GM23338 (cell line): ENCODE data around the gene ZNF566. TPM values are rescaled to one million over a fixed set of nuclear protein-coding genes. Genes with fewer than 3 reads are reported as not detected.

Source experiments
- ATAC-seq: fragments of 200-7000 bp; cut with Tn5 transposase; 3 replicates; pipeline ENCODE4 v1.9.1; 2020
- DNase-seq: peaks from one replicate; pipeline ENCODE4 v3.0.0-alpha.2; 2015; ENCODE audit warnings: low spot score
- H2AFZ ChIP-seq: fragments of 200-600 bp; sonication (generic); 2 replicates; pipeline ENCODE4 v1.8.0; 2016; ENCODE audit warnings: antibody characterized with exemption, mild to moderate bottlenecking, moderate library complexity
- H3F3A ChIP-seq: fragments of 200-600 bp; sonication (generic); replicated peaks from 2 replicates; pipeline ENCODE4 v1.8.0; 2017; ENCODE audit warnings: antibody characterized with exemption, mixed run types, low read depth
- H3K27ac ChIP-seq: fragments of 200-600 bp; sonication (generic); 2 replicates; pipeline ENCODE4 v1.6.1; 2016; ENCODE audit warnings: low read depth
- H3K27me3 ChIP-seq: fragments of 200-600 bp; sonication (generic); 2 replicates; pipeline ENCODE4 v1.8.0; 2016; ENCODE audit warnings: mild to moderate bottlenecking, mixed run types, moderate library complexity; ENCODE audit not compliant: insufficient read depth
- H3K36me3 ChIP-seq: fragments of 200-600 bp; sonication (generic); 2 replicates; pipeline ENCODE4 v1.8.0; 2016; ENCODE audit warnings: mild to moderate bottlenecking; ENCODE audit not compliant: insufficient read depth
- H3K4me1 ChIP-seq: fragments of 200-600 bp; sonication (generic); 2 replicates; pipeline ENCODE4 v1.8.0; 2016; ENCODE audit warnings: mild to moderate bottlenecking, moderate library complexity; ENCODE audit not compliant: insufficient read depth
- H3K4me2 ChIP-seq: fragments of 200-600 bp; sonication (generic); 2 replicates; pipeline ENCODE4 v1.7.1; 2017; ENCODE audit warnings: mixed run types
- H3K4me3 ChIP-seq: fragments of 200-600 bp; sonication (generic); 2 replicates; pipeline ENCODE4 v1.6.1; 2016; ENCODE audit warnings: mixed run types
- H3K79me2 ChIP-seq: fragments of 200-600 bp; sonication (generic); replicated peaks from 2 replicates; pipeline ENCODE4 v1.8.0; 2017; ENCODE audit warnings: mild to moderate bottlenecking; ENCODE audit not compliant: insufficient read depth
- H3K9me2 ChIP-seq: fragments of 200-600 bp; sonication (generic); 2 replicates; pipeline ENCODE4 v1.8.0; 2017; ENCODE audit not compliant: insufficient read depth
- H4K20me1 ChIP-seq: fragments of 200-600 bp; sonication (generic); replicated peaks from 2 replicates; pipeline ENCODE4 v1.8.0; 2017; ENCODE audit warnings: mild to moderate bottlenecking; ENCODE audit not compliant: insufficient read depth
- H3K27ac Mint-ChIP-seq: 2 replicates; pipeline ENCODE4 v1.8.0; 2020; ENCODE audit warnings: inconsistent platforms, mild to moderate bottlenecking, moderate library complexity, mixed read lengths
- H3K27me3 Mint-ChIP-seq: 3 replicates; pipeline ENCODE4 v1.8.0; 2022; ENCODE audit warnings: low read depth, mild to moderate bottlenecking, moderate library complexity, mixed read lengths, inconsistent platforms; ENCODE audit not compliant: insufficient read depth, poor library complexity
- H3K36me3 Mint-ChIP-seq: 3 replicates; pipeline ENCODE4 v1.8.0; 2021; ENCODE audit warnings: low read depth, mild to moderate bottlenecking, inconsistent platforms, moderate library complexity, mixed read lengths
- H3K4me1 Mint-ChIP-seq: 3 replicates; pipeline ENCODE4 v1.8.0; 2020; ENCODE audit warnings: mild to moderate bottlenecking, inconsistent platforms, mixed read lengths
- H3K4me3 Mint-ChIP-seq: 3 replicates; pipeline ENCODE4 v1.8.0; 2021; ENCODE audit warnings: moderate library complexity, mild to moderate bottlenecking, inconsistent platforms, mixed read lengths
- H3K9me3 Mint-ChIP-seq: 3 replicates; pipeline ENCODE4 v1.8.0; 2020; ENCODE audit warnings: moderate library complexity, mild to moderate bottlenecking, inconsistent platforms, mixed read lengths
- CREB1 ChIP-seq: fragments of 250-450 bp; sonication (Bioruptor Pico); IDR thresholded peaks from 2 replicates; pipeline ENCODE4 v1.5.0; 2020; ENCODE audit warnings: low read depth, mild to moderate bottlenecking, moderate library complexity
- EZH2 ChIP-seq: fragments of 200-600 bp; sonication (generic); IDR thresholded peaks from one replicate; pipeline ENCODE4 v1.8.0; 2017; ENCODE audit warnings: antibody characterized with exemption, mild to moderate bottlenecking, low read depth; ENCODE audit not compliant: unreplicated experiment
- EZH2phosphoT487 ChIP-seq: fragments of 200-600 bp; sonication (generic); IDR thresholded peaks from one replicate; pipeline ENCODE4 v1.8.1; 2018; ENCODE audit warnings: antibody characterized with exemption; ENCODE audit not compliant: unreplicated experiment
- JUNB ChIP-seq: IDR thresholded peaks from one replicate; pipeline ENCODE4 v1.6.1; 2016; ENCODE audit warnings: antibody characterized with exemption; ENCODE audit not compliant: unreplicated experiment
- POLR2AphosphoS5 ChIP-seq: IDR thresholded peaks from 2 replicates; pipeline ENCODE4 v1.6.1; 2016; ENCODE audit warnings: antibody characterized with exemption, low read depth
- ZNF114 ChIP-seq: fragments of 250-450 bp; sonication (Bioruptor Pico); IDR thresholded peaks from 2 replicates; pipeline ENCODE4 v1.5.0; 2020; ENCODE audit warnings: mild to moderate bottlenecking, moderate library complexity
- polyA plus RNA-seq: library from polyadenylated mRNA; unstranded; fragments of >200 nt; fragmentation: Nextera tagmentation; extraction: Ambion mirVana; gene quantifications from 2 replicates; pipeline ENCODE4 v1.2.1, GENCODE V29; 2016
- total RNA-seq: library from RNA; depleted of rRNA; stranded (reverse); fragments of >200 nt; shearing (Covaris generic); gene quantifications from 2 replicates; pipeline ENCODE4 v1.2.3, GENCODE V29; 2014
- TF ChIP-seq, protein P1 (sequence below): IDR thresholded peaks from 2 replicates; pipeline ENCODE4 v1.6.1; 2016; ENCODE audit warnings: antibody characterized with exemption
- TF ChIP-seq, protein P2 (sequence below): fragments of 250-450 bp; sonication (Bioruptor Pico); IDR thresholded peaks from 2 replicates; pipeline ENCODE4 v1.5.0; 2020; ENCODE audit warnings: mild to moderate bottlenecking, moderate library complexity

The ZNF566 gene
- total and polyA plus RNA-seq, 2 experiments from 2014 or later, result 11.9 to 18.0 TPM

DNA sequence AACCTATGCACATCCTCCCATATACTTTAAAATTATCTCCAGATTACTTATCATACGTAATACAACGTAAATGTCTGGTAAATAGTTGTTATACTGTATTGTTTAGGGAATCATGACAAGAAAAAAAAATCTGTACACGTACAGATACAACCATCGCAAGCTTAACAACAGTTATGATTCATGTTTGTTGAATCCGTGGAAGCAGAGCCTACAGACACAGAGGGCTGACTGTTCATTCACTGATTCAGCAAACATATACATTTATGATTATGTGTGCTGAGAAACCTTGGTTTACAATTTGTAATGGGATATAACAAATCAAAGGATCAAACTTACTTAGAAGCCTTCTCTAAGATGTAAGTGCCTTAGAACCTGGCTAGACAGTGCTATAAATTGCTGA is 37.2 kb upstream of the ZNF566 start (continued):
- no peak for TF ChIP-seq ZNF114 (CRISPR knock-in tag)

DNA sequence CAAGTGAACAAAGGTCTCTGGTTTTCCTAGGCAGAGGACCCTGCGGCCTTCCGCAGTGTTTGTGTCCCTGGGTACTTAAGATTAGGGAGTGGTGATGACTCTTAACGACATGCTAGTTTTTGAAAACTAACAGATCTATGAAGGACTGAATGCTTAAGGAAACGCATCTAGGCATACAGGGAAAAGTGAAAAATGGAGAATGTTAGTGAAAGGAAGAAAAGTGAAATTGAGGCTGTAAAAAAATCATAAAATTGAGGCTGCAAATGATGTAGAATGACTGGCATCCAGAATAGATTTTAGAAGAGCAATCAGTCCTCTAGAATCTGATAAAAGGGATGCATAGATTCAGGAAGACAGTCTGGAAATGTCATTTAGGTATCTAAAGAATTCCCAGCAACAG is 35.3 kb upstream of the ZNF566 start:
- H3K9me2 ChIP-seq, result no peaks in the 10 kb centered on the region
- peaks cover 12% of the 10 kb centered on the region; the same call in 1 of the 2 replicates for H3K36me3 ChIP-seq
- H3K27ac ChIP-seq, result no peak overlapping the region
- H3K4me1 ChIP-seq, result peaks cover 11% of the 10 kb centered on the region
- DNase-seq (no peak), ATAC-seq (no peak)
- H3K79me2 ChIP-seq, result peaks cover 88% of the 10 kb centered on the region
- no peak overlapping the region for H3K4me2 ChIP-seq
- H4K20me1 ChIP-seq, result peaks cover 14% of the 10 kb centered on the region
- Mint-ChIP-seq H3K4me3 (no peak overlapping the region), H3K27ac (no peak overlapping the region), H3K4me1 (peaks cover 12% of the 10 kb centered on the region; the same call in 2 of the 3 replicates), H3K9me3 (peaks cover 45% of the 10 kb centered on the region), H3K36me3 (peaks cover 70% of the 10 kb centered on the region), H3K27me3 (peaks cover 9% of the 10 kb centered on the region)
- no peak overlapping the region for H3K4me3 ChIP-seq
- TF ChIP-seq, protein P1, sequence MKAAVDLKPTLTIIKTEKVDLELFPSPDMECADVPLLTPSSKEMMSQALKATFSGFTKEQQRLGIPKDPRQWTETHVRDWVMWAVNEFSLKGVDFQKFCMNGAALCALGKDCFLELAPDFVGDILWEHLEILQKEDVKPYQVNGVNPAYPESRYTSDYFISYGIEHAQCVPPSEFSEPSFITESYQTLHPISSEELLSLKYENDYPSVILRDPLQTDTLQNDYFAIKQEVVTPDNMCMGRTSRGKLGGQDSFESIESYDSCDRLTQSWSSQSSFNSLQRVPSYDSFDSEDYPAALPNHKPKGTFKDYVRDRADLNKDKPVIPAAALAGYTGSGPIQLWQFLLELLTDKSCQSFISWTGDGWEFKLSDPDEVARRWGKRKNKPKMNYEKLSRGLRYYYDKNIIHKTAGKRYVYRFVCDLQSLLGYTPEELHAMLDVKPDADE, result no peak
- TF ChIP-seq POLR2AphosphoS5, result no peak
- TF ChIP-seq EZH2phosphoT487, result no peak
- H3K27me3 ChIP-seq, result no peaks in the 10 kb centered on the region
- H2AFZ ChIP-seq, result no peak overlapping the region
- no peaks in the 10 kb centered on the region for H3F3A ChIP-seq

DNA sequence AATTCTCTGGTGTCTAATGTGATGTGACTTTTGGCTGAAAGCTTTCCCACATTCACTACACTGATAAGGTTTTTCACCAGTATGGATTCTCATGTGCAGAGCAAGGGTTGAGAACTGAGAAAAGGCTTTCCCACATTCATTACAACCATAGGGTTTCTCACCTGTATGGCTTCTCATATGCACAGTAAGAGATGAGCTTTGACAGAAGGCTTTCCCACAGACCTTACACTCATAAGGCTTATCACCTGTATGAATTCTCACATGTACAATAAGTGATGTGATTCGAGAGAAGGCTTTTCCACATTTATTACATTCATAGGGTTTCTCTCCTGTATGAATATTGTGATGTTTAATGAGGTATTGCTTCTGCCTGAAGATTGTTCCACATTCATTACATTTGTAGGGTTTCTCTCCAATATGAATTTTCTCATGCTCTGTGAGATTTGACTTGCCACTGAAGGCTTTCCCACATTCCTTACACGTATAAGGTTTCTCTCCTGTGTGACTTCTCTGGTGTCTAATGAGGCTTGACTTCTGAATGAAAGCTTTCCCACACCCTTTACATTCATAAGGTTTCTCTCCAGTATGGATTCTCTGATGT is 24.8 kb upstream of the ZNF566 start:
- H3K4me3 ChIP-seq, result no peak overlapping the region
- H3K9me3 Mint-ChIP-seq, result peaks cover 99% of the 10 kb centered on the region
- no peaks in the 10 kb centered on the region for H3K4me1 Mint-ChIP-seq
- no peaks in the 10 kb centered on the region for H3K9me2 ChIP-seq
- peaks cover 29% of the 10 kb centered on the region for H3K79me2 ChIP-seq
- no peak overlapping the region for H3K27ac ChIP-seq
- no peak overlapping the region for H3K27ac Mint-ChIP-seq
- H3F3A ChIP-seq, result no peaks in the 10 kb centered on the region
- H3K4me2 ChIP-seq, result no peak overlapping the region
- no peak for DNase-seq
- no peaks in the 10 kb centered on the region for H3K27me3 ChIP-seq
- ATAC-seq, result no peak
- H3K4me1 ChIP-seq, result no peaks in the 10 kb centered on the region
- no peak overlapping the region for H2AFZ ChIP-seq
- peaks cover 1% of the 10 kb centered on the region for H3K27me3 Mint-ChIP-seq
- H4K20me1 ChIP-seq, result 0 out of 2 replicates have a peak, but pooled peaks cover 5% of the 10 kb centered on the region
- peaks cover 82% of the 10 kb centered on the region for H3K36me3 ChIP-seq
- H3K4me3 Mint-ChIP-seq, result no peak overlapping the region
- peaks cover 89% of the 10 kb centered on the region for H3K36me3 Mint-ChIP-seq
- TF ChIP-seq, protein P2, sequence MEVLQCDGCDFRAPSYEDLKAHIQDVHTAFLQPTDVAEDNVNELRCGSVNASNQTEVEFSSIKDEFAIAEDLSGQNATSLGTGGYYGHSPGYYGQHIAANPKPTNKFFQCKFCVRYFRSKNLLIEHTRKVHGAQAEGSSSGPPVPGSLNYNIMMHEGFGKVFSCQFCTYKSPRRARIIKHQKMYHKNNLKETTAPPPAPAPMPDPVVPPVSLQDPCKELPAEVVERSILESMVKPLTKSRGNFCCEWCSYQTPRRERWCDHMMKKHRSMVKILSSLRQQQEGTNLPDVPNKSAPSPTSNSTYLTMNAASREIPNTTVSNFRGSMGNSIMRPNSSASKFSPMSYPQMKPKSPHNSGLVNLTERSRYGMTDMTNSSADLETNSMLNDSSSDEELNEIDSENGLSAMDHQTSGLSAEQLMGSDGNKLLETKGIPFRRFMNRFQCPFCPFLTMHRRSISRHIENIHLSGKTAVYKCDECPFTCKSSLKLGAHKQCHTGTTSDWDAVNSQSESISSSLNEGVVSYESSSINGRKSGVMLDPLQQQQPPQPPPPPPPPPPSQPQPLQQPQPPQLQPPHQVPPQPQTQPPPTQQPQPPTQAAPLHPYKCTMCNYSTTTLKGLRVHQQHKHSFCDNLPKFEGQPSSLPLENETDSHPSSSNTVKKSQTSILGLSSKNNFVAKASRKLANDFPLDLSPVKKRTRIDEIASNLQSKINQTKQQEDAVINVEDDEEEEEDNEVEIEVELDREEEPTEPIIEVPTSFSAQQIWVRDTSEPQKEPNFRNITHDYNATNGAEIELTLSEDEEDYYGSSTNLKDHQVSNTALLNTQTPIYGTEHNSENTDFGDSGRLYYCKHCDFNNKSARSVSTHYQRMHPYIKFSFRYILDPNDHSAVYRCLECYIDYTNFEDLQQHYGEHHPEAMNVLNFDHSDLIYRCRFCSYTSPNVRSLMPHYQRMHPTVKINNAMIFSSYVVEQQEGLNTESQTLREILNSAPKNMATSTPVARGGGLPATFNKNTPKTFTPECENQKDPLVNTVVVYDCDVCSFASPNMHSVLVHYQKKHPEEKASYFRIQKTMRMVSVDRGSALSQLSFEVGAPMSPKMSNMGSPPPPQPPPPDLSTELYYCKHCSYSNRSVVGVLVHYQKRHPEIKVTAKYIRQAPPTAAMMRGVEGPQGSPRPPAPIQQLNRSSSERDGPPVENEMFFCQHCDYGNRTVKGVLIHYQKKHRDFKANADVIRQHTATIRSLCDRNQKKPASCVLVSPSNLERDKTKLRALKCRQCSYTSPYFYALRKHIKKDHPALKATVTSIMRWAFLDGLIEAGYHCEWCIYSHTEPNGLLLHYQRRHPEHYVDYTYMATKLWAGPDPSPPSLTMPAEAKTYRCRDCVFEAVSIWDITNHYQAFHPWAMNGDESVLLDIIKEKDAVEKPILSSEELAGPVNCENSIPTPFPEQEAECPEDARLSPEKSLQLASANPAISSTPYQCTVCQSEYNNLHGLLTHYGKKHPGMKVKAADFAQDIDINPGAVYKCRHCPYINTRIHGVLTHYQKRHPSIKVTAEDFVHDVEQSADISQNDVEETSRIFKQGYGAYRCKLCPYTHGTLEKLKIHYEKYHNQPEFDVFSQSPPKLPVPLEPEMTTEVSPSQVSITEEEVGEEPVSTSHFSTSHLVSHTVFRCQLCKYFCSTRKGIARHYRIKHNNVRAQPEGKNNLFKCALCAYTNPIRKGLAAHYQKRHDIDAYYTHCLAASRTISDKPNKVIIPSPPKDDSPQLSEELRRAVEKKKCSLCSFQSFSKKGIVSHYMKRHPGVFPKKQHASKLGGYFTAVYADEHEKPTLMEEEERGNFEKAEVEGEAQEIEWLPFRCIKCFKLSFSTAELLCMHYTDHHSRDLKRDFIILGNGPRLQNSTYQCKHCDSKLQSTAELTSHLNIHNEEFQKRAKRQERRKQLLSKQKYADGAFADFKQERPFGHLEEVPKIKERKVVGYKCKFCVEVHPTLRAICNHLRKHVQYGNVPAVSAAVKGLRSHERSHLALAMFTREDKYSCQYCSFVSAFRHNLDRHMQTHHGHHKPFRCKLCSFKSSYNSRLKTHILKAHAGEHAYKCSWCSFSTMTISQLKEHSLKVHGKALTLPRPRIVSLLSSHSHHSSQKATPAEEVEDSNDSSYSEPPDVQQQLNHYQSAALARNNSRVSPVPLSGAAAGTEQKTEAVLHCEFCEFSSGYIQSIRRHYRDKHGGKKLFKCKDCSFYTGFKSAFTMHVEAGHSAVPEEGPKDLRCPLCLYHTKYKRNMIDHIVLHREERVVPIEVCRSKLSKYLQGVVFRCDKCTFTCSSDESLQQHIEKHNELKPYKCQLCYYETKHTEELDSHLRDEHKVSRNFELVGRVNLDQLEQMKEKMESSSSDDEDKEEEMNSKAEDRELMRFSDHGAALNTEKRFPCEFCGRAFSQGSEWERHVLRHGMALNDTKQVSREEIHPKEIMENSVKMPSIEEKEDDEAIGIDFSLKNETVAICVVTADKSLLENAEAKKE (CRISPR knock-in tag), result no peak
- TF ChIP-seq EZH2, result no peak
- TF ChIP-seq, protein P1, result no peak
- no peak for TF ChIP-seq CREB1 (CRISPR knock-in tag)
- TF ChIP-seq JUNB, result no peak
